H1 (cell line): ENCODE data around the gene NRAS. TPM values are rescaled to one million over a fixed set of nuclear protein-coding genes. Genes with fewer than 3 reads are reported as not detected.

ENCODE experiments used
- CTCF ChIA-PET: fragments of 300-600 bp; sonication (Branson Sonifier 250); formaldehyde crosslinking; loops from one replicate; lab custom pipeline; 2021; ENCODE audit not compliant: partially characterized antibody; lab: Charles Lee
- POLR2A ChIA-PET: fragments of 300-600 bp; sonication (Branson Sonifier 250); formaldehyde crosslinking; loops from one replicate; lab custom pipeline; 2021; ENCODE audit warnings: inconsistent platforms; ENCODE audit not compliant: partially characterized antibody; lab: Charles Lee
- DNase-seq, 2 experiments: peaks; one replicate each; pipeline versions ENCODE4 v3.0.0 to v3.0.0-alpha.2; 2010 to 2022; ENCODE audit warnings: low spot score in 2 of 2, low read depth in 1 of 2, mixed read lengths in 1 of 2
- FAIRE-seq: peaks from 2 replicates; lab custom pipeline; 2011; peaks lifted over from hg19 to GRCh38; lab: Jason Lieb, UNC
- H2AFZ ChIP-seq: 2 replicates; pipeline ENCODE4 v1.8.1; 2012; ENCODE audit warnings: low read length, inconsistent platforms
- H2AK5ac ChIP-seq: 2 replicates; pipeline ENCODE4 v1.6.1; 2013; ENCODE audit warnings: low read depth, low read length
- H2BK120ac ChIP-seq: replicated peaks from 2 replicates; pipeline ENCODE3; 2013; ENCODE audit warnings: low read depth, low read length, inconsistent platforms
- H2BK12ac ChIP-seq: 2 replicates; pipeline ENCODE4 v1.6.1; 2013; ENCODE audit warnings: low read depth, low read length
- H2BK15ac ChIP-seq: 2 replicates; pipeline ENCODE4 v1.6.1; 2013; ENCODE audit warnings: low read length
- H2BK20ac ChIP-seq: 2 replicates; pipeline ENCODE4 v1.6.1; 2013; ENCODE audit warnings: low read length
- H2BK5ac ChIP-seq: 2 replicates; pipeline ENCODE4 v1.6.1; 2013; ENCODE audit warnings: low read depth, low read length
- H3K14ac ChIP-seq: 2 replicates; pipeline ENCODE4 v1.6.1; 2013; ENCODE audit warnings: inconsistent platforms; ENCODE audit not compliant: insufficient read length
- H3K18ac ChIP-seq: 2 replicates; pipeline ENCODE4 v1.6.1; 2013; ENCODE audit warnings: low read length; ENCODE audit errors: extremely low read depth
- H3K23ac ChIP-seq: 2 replicates; pipeline ENCODE4 v1.6.1; 2013; ENCODE audit warnings: inconsistent platforms; ENCODE audit not compliant: insufficient read length
- H3K23me2 ChIP-seq: 2 replicates; pipeline ENCODE4 v1.6.1; 2013; ENCODE audit warnings: low read depth, low read length
- H3K27ac ChIP-seq: 2 replicates; pipeline ENCODE4 v1.6.1; 2011; ENCODE audit warnings: low read depth, low read length, inconsistent platforms
- H3K27me3 ChIP-seq, 4 experiments: replicated peaks in 1 of 4; 1 replicate in 1 of 4; 2 replicates in 3 of 4; pipeline versions ENCODE4 v1.6.1 to v1.8.1; 2011 to 2013; ENCODE audit warnings: low read length in 3 of 4, mild to moderate bottlenecking in 3 of 4, inconsistent platforms in 2 of 4, mixed read lengths in 2 of 4, moderate library complexity in 1 of 4; ENCODE audit not compliant: control insufficient read depth in 3 of 4, insufficient read depth in 3 of 4; ENCODE audit errors: extremely low read depth in 1 of 4
- H3K36me3 ChIP-seq, 4 experiments: 2 replicates each; pipeline versions ENCODE4 v1.6.1 to v1.8.1; 2011 to 2013; ENCODE audit warnings: mild to moderate bottlenecking in 4 of 4, low read length in 3 of 4, moderate library complexity in 2 of 4, control low read depth in 1 of 4, inconsistent platforms in 1 of 4; ENCODE audit not compliant: insufficient read depth in 4 of 4, control insufficient read depth in 2 of 4
- H3K4ac ChIP-seq: replicated peaks from 2 replicates; pipeline ENCODE3; 2013; ENCODE audit warnings: low read length, low read depth, mixed read lengths, inconsistent platforms; ENCODE audit not compliant: insufficient read length
- H3K4me1 ChIP-seq, 4 experiments: replicated peaks in 1 of 4; 1 replicate in 1 of 4; 2 replicates in 3 of 4; pipeline versions ENCODE4 v1.6.1 to v1.8.1; 2011 to 2013; ENCODE audit warnings: low read length in 3 of 4, inconsistent platforms in 2 of 4, mixed read lengths in 1 of 4; ENCODE audit not compliant: insufficient read depth in 4 of 4, control insufficient read depth in 3 of 4
- H3K4me2 ChIP-seq, 2 experiments: 2 replicates each; pipeline versions ENCODE4 v1.6.1 to v1.8.1; 2011 to 2013; ENCODE audit warnings: low read depth in 2 of 2, low read length in 2 of 2, control low read depth in 1 of 2, inconsistent platforms in 1 of 2, mild to moderate bottlenecking in 1 of 2; ENCODE audit not compliant: insufficient read depth in 1 of 2
- H3K4me3 ChIP-seq, 4 experiments: fragments of 200-600, 300-600 bp in 1 of 4; sonication (generic), shearing (Covaris generic), sonication (Bioruptor Twin) in 1 of 4; 2 replicates each; pipeline versions ENCODE4 v1.5.1 to v1.8.1; 2011 to 2016; ENCODE audit warnings: low read length in 4 of 4, low read depth in 3 of 4, control low read depth in 2 of 4, inconsistent platforms in 2 of 4, mild to moderate bottlenecking in 2 of 4, mixed read lengths in 1 of 4, moderate library complexity in 1 of 4; ENCODE audit not compliant: insufficient read depth in 2 of 4; ENCODE audit errors: extremely low read depth in 1 of 4
- H3K56ac ChIP-seq: replicated peaks from 2 replicates; pipeline ENCODE3; 2013; ENCODE audit warnings: low read depth, mild to moderate bottlenecking, mixed read lengths, low read length, inconsistent platforms; ENCODE audit not compliant: insufficient read length
- H3K79me1 ChIP-seq: 2 replicates; pipeline ENCODE4 v1.6.1; 2013; ENCODE audit warnings: low read depth, low read length, control low read depth
- H3K79me2 ChIP-seq, 2 experiments: 2 replicates each; pipeline versions ENCODE4 v1.6.1 to v1.8.1; 2012 to 2013; ENCODE audit warnings: low read length in 2 of 2, mild to moderate bottlenecking in 2 of 2, inconsistent platforms in 1 of 2; ENCODE audit not compliant: insufficient read depth in 2 of 2, control insufficient read depth in 1 of 2
- H3K9ac ChIP-seq, 4 experiments: replicated peaks in 1 of 4; 1 replicate in 1 of 4; 2 replicates in 3 of 4; pipeline versions ENCODE4 v1.6.1 to v1.8.1; 2011 to 2013; ENCODE audit warnings: low read depth in 3 of 4, low read length in 3 of 4, control low read depth in 2 of 4, mild to moderate bottlenecking in 2 of 4, moderate library complexity in 2 of 4, inconsistent platforms in 1 of 4; ENCODE audit errors: extremely low read depth in 1 of 4
- H3K9me3 ChIP-seq, 2 experiments: 2 replicates each; pipeline versions ENCODE4 v1.6.1 to v1.8.1; 2012 to 2013; ENCODE audit warnings: mild to moderate bottlenecking in 2 of 2, moderate library complexity in 2 of 2, control low read depth in 1 of 2, inconsistent platforms in 1 of 2, low read depth in 1 of 2, low read length in 1 of 2, mixed read lengths in 1 of 2; ENCODE audit not compliant: insufficient read depth in 2 of 2
- H4K20me1 ChIP-seq, 2 experiments: replicated peaks in 1 of 2; 2 replicates each; pipeline versions ENCODE3 to v1.8.1; 2011 to 2013; ENCODE audit warnings: inconsistent platforms in 2 of 2, low read length in 2 of 2, mild to moderate bottlenecking in 1 of 2; ENCODE audit not compliant: insufficient read depth in 2 of 2, control insufficient read depth in 1 of 2
- H4K5ac ChIP-seq: 2 replicates; pipeline ENCODE4 v1.6.1; 2013; ENCODE audit warnings: low read length, low read depth, mixed read lengths, inconsistent platforms; ENCODE audit not compliant: insufficient read length
- H4K8ac ChIP-seq: 2 replicates; pipeline ENCODE4 v1.8.0; 2013; ENCODE audit warnings: mild to moderate bottlenecking, moderate library complexity, low read length, inconsistent platforms; ENCODE audit not compliant: insufficient read depth; ENCODE audit errors: extremely low read depth
- H4K91ac ChIP-seq: replicated peaks from 2 replicates; pipeline ENCODE3; 2013; ENCODE audit warnings: low read length, mixed read lengths, inconsistent platforms; ENCODE audit not compliant: insufficient read length
- CHD1 ChIP-seq: IDR thresholded peaks from 2 replicates; pipeline ENCODE4 v1.6.1; 2012; ENCODE audit warnings: low read depth, low read length, improper control_type of control experiment
- KDM4A ChIP-seq: IDR thresholded peaks from one replicate; pipeline ENCODE4 v1.7.1; 2012; ENCODE audit warnings: low read depth, mild to moderate bottlenecking, moderate library complexity, low read length, inconsistent platforms; ENCODE audit not compliant: severe bottlenecking
- RAD21 ChIP-seq, 2 experiments: IDR thresholded peaks in 1 of 2; conservative IDR thresholded peaks in 1 of 2; 2 replicates each; pipeline ENCODE4 v1.6.1; 2011; ENCODE audit warnings: low read depth in 2 of 2, low read length in 2 of 2, improper control_type of control experiment in 1 of 2, inconsistent platforms in 1 of 2, mild to moderate bottlenecking in 1 of 2, moderate library complexity in 1 of 2
- SIRT6 ChIP-seq: IDR thresholded peaks from one replicate; pipeline ENCODE4 v1.7.1; 2012; ENCODE audit warnings: low read length, inconsistent platforms
- WGBS, 2 experiments: shearing (Covaris generic) in 1 of 2; methylation state at CpG; one replicate each; pipeline versions ENCODE4 v1.1.6 to v1.1.7; 2013 to 2015; ENCODE audit warnings: low lambda C conversion rate in 2 of 2, mixed read lengths in 2 of 2, inconsistent platforms in 1 of 2, low coverage in 1 of 2, missing lambda C conversion rate in 1 of 2; ENCODE audit not compliant: insufficient replicate concordance in 2 of 2, insufficient coverage in 1 of 2, insufficient read length in 1 of 2; ENCODE audit errors: extremely low coverage in 1 of 2, missing lambda C conversion rate in 1 of 2; 5-methylcytosine and 5-hydroxymethylcytosine counted together
- polyA plus RNA-seq, 7 experiments: library from polyadenylated mRNA; depleted of rRNA in 3 of 7; stranded (reverse) in 5 of 7; unstranded in 2 of 7; fragments of >200 nt in 5 of 7; fragments of 200-250 nt in 2 of 7; gene quantifications; 1 replicate in 5 of 7; 2 replicates in 1 of 7; 4 replicates in 1 of 7; pipeline versions ENCODE4 v1.2.1 to v1.2.3, GENCODE V29; 2011 to 2013; ENCODE audit warnings: missing spikeins in 2 of 7, mixed read lengths in 2 of 7
- total RNA-seq: library from RNA; stranded (reverse); fragmentation: NEBNext Ultra II Directional; extraction: Animal tissue kit (Norgen Biotek cat#: 25700); gene quantifications from 2 replicates; pipeline ENCODE4 v1.2.1, GENCODE V29; 2021

Gene NRAS
- total and polyA plus RNA-seq, 2 of the 8 experiments (the other 6 are each of a cell fraction or from before 2014, with no cell fraction given), result 24.5 to 65.1 TPM

DNA sequence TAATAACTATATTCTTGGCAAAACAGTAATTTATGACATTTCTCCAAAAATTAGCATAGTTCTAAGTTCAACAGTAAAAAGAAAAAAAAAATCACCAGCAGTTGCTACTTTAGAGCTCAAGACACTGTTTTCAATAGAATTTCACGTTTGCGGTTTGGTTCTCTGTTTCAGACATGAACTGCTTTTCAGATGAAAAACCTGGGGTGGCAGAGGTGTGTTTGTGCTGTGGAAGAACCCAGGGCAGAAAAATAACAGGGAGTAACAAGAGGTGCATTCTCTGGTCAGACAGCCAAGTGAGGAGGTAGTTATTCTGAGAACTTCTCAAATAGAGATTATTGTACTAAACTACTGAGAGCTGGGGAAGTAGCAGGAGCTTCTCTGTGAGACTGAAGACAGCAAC is 9.0 kb downstream of the NRAS start:
- POLR2A ChIA-PET, result interaction anchor here (1.8 to 7.6 kb wide), 2 partner anchors 9 to 24 kb away, joined by 3 to 54 read pairs; partner anchors contain the start of gene NRAS
- Histone ChIP-seq H2BK20ac (no peak overlapping the region), H2BK120ac (no peak overlapping the region), H3K9ac (no peak overlapping the region), H3K9me3 (no peaks in the 10 kb centered on the region), H2BK15ac (no peak overlapping the region), H3K56ac (no peak overlapping the region), H3K79me1 (no peaks in the 10 kb centered on the region), H2AK5ac (no peak overlapping the region), H3K27ac (no peak overlapping the region), H3K4me3 (no peak overlapping the region), H3K36me3 (peaks cover 6 to 62% (median 31%) of the 10 kb centered on the region in 4 experiments; a peak in 7 of 8 replicates), H4K91ac (no peak overlapping the region), H2BK5ac (no peak overlapping the region), H4K20me1 (no peaks in the 10 kb centered on the region), H3K4me1 (no peaks in the 10 kb centered on the region), H3K14ac (no peak overlapping the region), H2AFZ (no peak overlapping the region), H3K79me2 (0 out of 4 replicates have a peak, but pooled peaks cover 0 to 2% of the 10 kb centered on the region in 2 experiments), H3K18ac (no peak overlapping the region), H3K4ac (no peak overlapping the region), H3K23ac (no peak overlapping the region), H4K8ac (no peak overlapping the region), H3K4me2 (no peak overlapping the region), H4K5ac (no peak overlapping the region), H3K23me2 (no peaks in the 10 kb centered on the region), H3K27me3 (no peaks in the 10 kb centered on the region), H2BK12ac (no peak overlapping the region)
- FAIRE-seq (no peak), DNase-seq (no peak)
- CTCF ChIA-PET, result no interaction called here
- WGBS, 2 experiments, result 94% methylated on average over 2 of the region's 2 CpGs; no CpG with 5 or more reads in 1 of the 2 experiments
- no peak for TF ChIP-seq CHD1
- no peak for TF ChIP-seq KDM4A
- no peak for TF ChIP-seq RAD21 (IDR thresholded peaks at IDR 0.05 in 1 of 2, conservative IDR thresholded peaks at IDR 0.05 in 1 of 2; ENCODE audit: low read depth in 2 of 2, low read length in 2 of 2)
- TF ChIP-seq SIRT6, result no peak
